Testis (tissue), 3 donors: ENCODE data around the gene COX6B2. TPM values are rescaled to one million over a fixed set of nuclear protein-coding genes. Genes with fewer than 3 reads are reported as not detected.
A peak's percentile ranks its signal among the peaks of the same experiment; 100 is the strongest.

Experiments used
- DNase-seq: peaks from one replicate; pipeline ENCODE4 v3.0.0-alpha.2; 2019
- H3K27ac ChIP-seq, 2 donors: fragments of 200-600 bp; sonication (generic); one replicate each; pipeline ENCODE4 v1.5.1; 2019
- H3K27me3 ChIP-seq: fragments of 200-600 bp; sonication (generic); one replicate; pipeline ENCODE4 v1.5.1; 2019
- H3K36me3 ChIP-seq: fragments of 200-600 bp; sonication (generic); one replicate; pipeline ENCODE4 v1.5.1; 2017; ENCODE audit warnings: low read depth; ENCODE audit errors: missing control alignments
- H3K4me1 ChIP-seq: fragments of 200-600 bp; sonication (generic); one replicate; pipeline ENCODE4 v1.5.1; 2019
- H3K4me3 ChIP-seq, 2 donors: fragments of 200-600 bp; sonication (generic); one replicate each; pipeline ENCODE4 v1.5.1; 2017 to 2019
- H3K9me3 ChIP-seq: fragments of 200-600 bp; sonication (generic); one replicate; pipeline ENCODE4 v1.5.1; 2017
- POLR2A ChIP-seq: fragments of 450-650 bp; IDR thresholded peaks from one replicate; pipeline ENCODE4 v1.6.1; 2017; ENCODE audit warnings: antibody characterized with exemption, mild to moderate bottlenecking, moderate library complexity
- WGBS, 2 donors: methylation state at CpG; one replicate each; pipeline ENCODE4 v1.1.5; 2018; 5-methylcytosine and 5-hydroxymethylcytosine counted together
- intact Hi-C: fragments of 100-400 bp; cut with DNase I; formaldehyde crosslinking; loops from one replicate; pipeline ENCODE4 v1.15.1; 2023; ENCODE audit warnings: low total_unique reads
- polyA plus RNA-seq: library from polyadenylated mRNA; stranded (reverse); fragments of 350-450 nt; fragmentation: Illumina TruSeq; extraction: RNeasy Lipid Tissue Mini Kit (QIAGEN cat#74804); gene quantifications from one replicate; pipeline ENCODE4 v1.2.3, GENCODE V29; 2014; ENCODE audit warnings: low read depth, low replicate concordance; ENCODE audit not compliant: insufficient read depth
- total RNA-seq, 2 donors: library from RNA; depleted of rRNA; stranded (reverse); fragments of >200 nt; gene quantifications; one replicate each; pipeline ENCODE4 v1.2.3, GENCODE V29; 2016
- TF ChIP-seq, protein P1 (sequence below), 3 experiments: fragments of 450-650 bp in 2 of 3; fragments of 200-600 bp in 1 of 3; sonication (generic) in 1 of 3; IDR thresholded peaks; one replicate each; pipeline ENCODE4 v1.5.1; 2016 to 2019; ENCODE audit warnings: antibody characterized with exemption in 3 of 3, mild to moderate bottlenecking in 2 of 3, moderate library complexity in 1 of 3

Gene COX6B2
- total and polyA plus RNA-seq, 3 donors from 2014 or later, result 27.9 to 171 (median 47.5) TPM

DNA sequence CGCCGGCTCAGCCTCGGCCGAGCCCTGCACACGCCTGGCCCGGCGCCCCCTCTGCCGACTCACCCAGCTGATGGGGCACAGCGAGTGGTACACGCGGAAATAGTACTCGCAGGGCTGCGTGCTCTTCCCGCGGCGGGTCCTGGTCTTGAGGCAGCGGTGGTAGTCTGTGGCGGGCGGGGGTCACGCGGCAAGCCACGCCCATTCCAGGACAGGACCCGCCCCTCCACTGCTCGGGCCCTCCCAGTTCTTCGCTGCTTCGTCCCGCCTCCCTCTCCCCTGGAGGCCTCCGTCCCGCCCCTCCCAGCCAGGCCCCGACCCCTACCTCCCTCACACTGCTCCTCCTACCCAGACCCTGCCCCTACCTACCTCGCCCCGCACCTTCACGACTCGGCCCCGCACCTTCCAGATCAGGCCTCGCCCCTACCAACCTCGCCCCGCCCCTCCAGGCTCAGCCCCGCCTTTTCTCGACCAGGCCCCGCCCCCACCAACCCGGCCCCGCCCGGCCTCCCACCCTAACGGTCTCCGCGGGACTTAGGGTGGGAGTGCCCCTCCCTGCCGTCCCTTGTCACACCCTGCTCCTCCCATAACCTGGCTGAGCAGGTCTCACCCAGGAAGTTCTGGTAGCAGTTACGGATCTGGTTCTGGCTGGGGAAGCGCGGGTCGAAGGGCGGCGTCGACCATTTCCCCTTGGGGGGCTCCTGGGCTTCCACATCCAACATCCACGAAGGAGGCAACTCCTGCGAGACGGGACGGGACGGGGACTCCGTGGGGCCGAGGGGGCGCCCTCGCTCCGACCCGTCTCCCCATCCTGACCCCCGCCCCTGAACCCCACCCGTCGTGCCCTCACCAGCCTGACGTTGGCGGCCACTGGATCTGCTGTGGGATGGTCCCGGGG is 469 bp downstream of the COX6B2 start:
- 1 to 2% methylated on average over 27 to 66 of the region's 72 CpGs for WGBS, 2 donors
- intact Hi-C loops, result no loop called here
- peaks cover 8% of the 10 kb centered on the region for H3K4me1 ChIP-seq
- H3K36me3 ChIP-seq, result no peaks in the 10 kb centered on the region
- TF ChIP-seq, protein P1, sequence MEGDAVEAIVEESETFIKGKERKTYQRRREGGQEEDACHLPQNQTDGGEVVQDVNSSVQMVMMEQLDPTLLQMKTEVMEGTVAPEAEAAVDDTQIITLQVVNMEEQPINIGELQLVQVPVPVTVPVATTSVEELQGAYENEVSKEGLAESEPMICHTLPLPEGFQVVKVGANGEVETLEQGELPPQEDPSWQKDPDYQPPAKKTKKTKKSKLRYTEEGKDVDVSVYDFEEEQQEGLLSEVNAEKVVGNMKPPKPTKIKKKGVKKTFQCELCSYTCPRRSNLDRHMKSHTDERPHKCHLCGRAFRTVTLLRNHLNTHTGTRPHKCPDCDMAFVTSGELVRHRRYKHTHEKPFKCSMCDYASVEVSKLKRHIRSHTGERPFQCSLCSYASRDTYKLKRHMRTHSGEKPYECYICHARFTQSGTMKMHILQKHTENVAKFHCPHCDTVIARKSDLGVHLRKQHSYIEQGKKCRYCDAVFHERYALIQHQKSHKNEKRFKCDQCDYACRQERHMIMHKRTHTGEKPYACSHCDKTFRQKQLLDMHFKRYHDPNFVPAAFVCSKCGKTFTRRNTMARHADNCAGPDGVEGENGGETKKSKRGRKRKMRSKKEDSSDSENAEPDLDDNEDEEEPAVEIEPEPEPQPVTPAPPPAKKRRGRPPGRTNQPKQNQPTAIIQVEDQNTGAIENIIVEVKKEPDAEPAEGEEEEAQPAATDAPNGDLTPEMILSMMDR (IDR thresholded peaks at IDR 0.05), result no peak
- TF ChIP-seq POLR2A, result no peak
- no peaks in the 10 kb centered on the region for H3K27me3 ChIP-seq
- DNase-seq, result peak; percentile 65
- peak overlapping the region; percentile 44 to 58 for H3K4me3 ChIP-seq
- no peaks in the 10 kb centered on the region for H3K9me3 ChIP-seq
- H3K27ac ChIP-seq, result no peak overlapping the region

DNA sequence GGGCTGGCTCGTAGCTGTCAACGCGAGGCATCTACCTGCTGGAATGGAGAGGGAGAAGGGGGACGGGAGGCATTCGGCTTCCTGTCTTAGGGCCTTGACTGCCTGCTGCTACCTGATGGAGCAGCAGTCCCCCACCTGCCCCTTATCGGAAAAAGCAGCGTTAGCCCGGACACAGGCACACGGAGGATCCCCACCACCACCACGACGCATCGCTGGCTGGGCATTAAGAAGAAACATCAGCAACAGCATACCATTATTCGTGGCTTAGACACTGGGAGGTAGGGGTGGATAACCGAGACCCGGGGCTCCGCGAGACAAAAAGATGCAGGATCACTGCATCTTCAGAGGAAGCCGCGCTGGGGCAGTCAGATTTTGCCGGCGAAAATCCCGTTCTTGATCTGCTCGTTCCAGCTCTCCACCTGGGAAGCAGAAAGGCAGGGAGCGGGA is 1.1 kb downstream of the COX6B2 start:
- no peak overlapping the region for H3K27ac ChIP-seq
- no peaks in the 10 kb centered on the region for H3K36me3 ChIP-seq
- H3K9me3 ChIP-seq, result no peaks in the 10 kb centered on the region
- no peaks in the 10 kb centered on the region for H3K27me3 ChIP-seq
- no peak for DNase-seq
- H3K4me1 ChIP-seq, result peaks cover 8% of the 10 kb centered on the region
- WGBS, 2 donors, result 0 to 2% methylated on average over 5 to 24 of the region's 24 CpGs
- TF ChIP-seq, protein P1 (IDR thresholded peaks at IDR 0.05), result no peak
- no peak for TF ChIP-seq POLR2A
- H3K4me3 ChIP-seq, result peak overlapping the region; percentile 44 to 58
- intact Hi-C loops, result no loop called here

DNA sequence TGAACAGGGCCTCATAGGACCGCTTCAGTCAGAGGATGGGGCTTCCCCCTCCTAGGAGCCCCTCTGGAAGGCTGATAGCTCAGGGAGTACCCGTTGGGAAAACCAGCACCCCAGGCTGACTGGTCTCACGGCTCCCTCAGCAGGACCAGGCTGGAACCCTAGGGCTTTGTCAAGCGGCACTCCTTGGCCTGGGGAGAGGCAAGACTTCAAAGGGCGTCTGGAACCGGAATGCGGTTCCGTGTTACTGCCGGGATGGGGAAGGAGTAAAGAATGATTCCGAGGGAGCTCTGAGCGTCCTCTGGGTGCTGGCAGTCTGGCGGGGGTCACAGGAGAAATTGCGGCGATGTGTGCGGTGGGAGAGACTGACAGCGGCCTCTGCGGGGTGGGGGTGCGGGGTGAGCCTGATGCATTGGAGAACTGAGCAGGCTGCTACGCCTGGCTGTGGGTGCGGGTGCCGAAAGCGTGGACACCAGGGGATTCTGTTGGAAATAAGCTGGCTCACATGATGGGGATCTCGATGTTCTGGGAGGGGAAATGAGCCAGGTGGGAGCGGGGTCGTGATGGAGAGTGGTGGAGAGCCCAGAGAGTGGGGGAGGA is 1.9 kb downstream of the COX6B2 start:
- intact Hi-C loops, result no loop called here
- H3K27me3 ChIP-seq, result no peaks in the 10 kb centered on the region
- peaks cover 8% of the 10 kb centered on the region for H3K4me1 ChIP-seq
- H3K27ac ChIP-seq, result no peak overlapping the region
- no peak for DNase-seq
- H3K36me3 ChIP-seq, result no peaks in the 10 kb centered on the region
- TF ChIP-seq, protein P1 (IDR thresholded peaks at IDR 0.05), result no peak
- no peak for TF ChIP-seq POLR2A
- no peaks in the 10 kb centered on the region for H3K9me3 ChIP-seq
- 54 to 55% methylated on average over 25 of the region's 25 CpGs for WGBS, 2 donors
- H3K4me3 ChIP-seq, result no peak overlapping the region

DNA sequence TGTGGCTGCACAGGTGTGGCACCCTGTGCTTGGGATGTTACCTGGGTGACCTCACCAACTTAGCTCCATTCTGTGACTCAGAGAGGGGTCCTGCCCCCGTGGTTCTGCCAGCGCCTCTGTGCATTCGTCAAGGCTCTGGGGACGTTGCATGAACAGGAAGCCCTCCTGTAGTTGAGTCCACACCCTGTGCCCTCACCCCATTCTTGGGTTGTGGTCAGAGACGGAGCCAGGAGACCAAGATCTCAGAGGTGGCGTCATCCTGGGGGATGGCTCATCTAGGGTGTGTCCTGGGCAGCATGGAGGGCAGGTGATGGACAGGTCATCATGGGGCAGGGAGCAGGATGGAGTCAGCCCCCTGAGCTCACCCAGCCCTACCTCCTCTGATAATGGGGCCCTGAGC is 2.5 kb downstream of the COX6B2 start:
- Histone ChIP-seq H3K27me3 (no peaks in the 10 kb centered on the region), H3K36me3 (no peaks in the 10 kb centered on the region), H3K9me3 (no peaks in the 10 kb centered on the region), H3K4me3 (no peak overlapping the region), H3K4me1 (peaks cover 8% of the 10 kb centered on the region), H3K27ac (no peak overlapping the region)
- DNase-seq, result no peak
- WGBS, 2 donors, result 87% methylated on average over 6 of the region's 6 CpGs; no CpG with 5 or more reads in 1 of the 2 donors
- intact Hi-C loops, result no loop called here
- TF ChIP-seq POLR2A, result no peak
- TF ChIP-seq, protein P1 (IDR thresholded peaks at IDR 0.05), result no peak
